K562 (cell line): Measurements from ENCODE around the gene RPS2. TPM values are rescaled to one million over a fixed set of nuclear protein-coding genes. Genes with fewer than 3 reads are reported as not detected.

ENCODE experiments used
- CEBPB ChIP-seq: fragments of 450-650 bp; IDR thresholded peaks from 2 replicates; pipeline ENCODE4 v1.6.1; 2016; ENCODE audit warnings: missing genetic modification characterization, missing compliant biosample characterization
- CREB3 ChIP-seq: fragments of 450-650 bp; conservative IDR thresholded peaks from 2 replicates; pipeline ENCODE4 v1.6.1; 2016; ENCODE audit warnings: missing genetic modification characterization, low read depth, mild to moderate bottlenecking, missing compliant biosample characterization, moderate library complexity
- ETV1 ChIP-seq: fragments of 450-650 bp; conservative IDR thresholded peaks from 2 replicates; pipeline ENCODE4 v1.6.1; 2016; ENCODE audit warnings: missing genetic modification characterization, control low read depth, low read depth, missing compliant biosample characterization
- FOXA3 ChIP-seq, 2 experiments: fragments of 450-650 bp in 1 of 2; sonication (generic) in 1 of 2; formaldehyde crosslinking; IDR thresholded peaks in 1 of 2; conservative IDR thresholded peaks in 1 of 2; 2 replicates each; pipeline versions ENCODE4 v1.4.0 to v1.8.0; 2020 to 2022; ENCODE audit warnings: mild to moderate bottlenecking in 2 of 2, missing genetic modification reagents in 1 of 2
- MAZ ChIP-seq, 2 experiments: fragments of 450-650 bp in 1 of 2; sonication (generic) in 1 of 2; formaldehyde crosslinking; IDR thresholded peaks in 1 of 2; conservative IDR thresholded peaks in 1 of 2; 2 replicates each; pipeline versions ENCODE4 v1.4.0 to v1.5.0; 2020; ENCODE audit warnings: mild to moderate bottlenecking in 1 of 2, missing genetic modification reagents in 1 of 2
- MTA3 ChIP-seq: fragments of 450-650 bp; formaldehyde crosslinking; IDR thresholded peaks from 2 replicates; pipeline ENCODE4 v1.6.1; 2017; ENCODE audit warnings: mild to moderate bottlenecking, borderline replicate concordance
- NEUROD1 ChIP-seq: fragments of 150-350 bp; IDR thresholded peaks from 2 replicates; pipeline ENCODE4 v1.6.1; 2014; ENCODE audit warnings: borderline replicate concordance, low read length, low read depth; ENCODE audit not compliant: partially characterized antibody
- NKRF ChIP-seq: fragments of 450-650 bp; IDR thresholded peaks from 2 replicates; pipeline ENCODE4 v1.6.1; 2016; ENCODE audit warnings: borderline replicate concordance
- PCBP2 ChIP-seq: fragments of 200-400 bp; formaldehyde crosslinking; IDR thresholded peaks from 2 replicates; pipeline ENCODE4 v1.6.1; 2018; ENCODE audit warnings: low read length, low read depth, mild to moderate bottlenecking, moderate library complexity; ENCODE audit not compliant: poor library complexity, severe bottlenecking
- POLR2G ChIP-seq: fragments of 200-400 bp; formaldehyde crosslinking; IDR thresholded peaks from 2 replicates; pipeline ENCODE4 v1.6.1; 2017; ENCODE audit warnings: low read depth, mild to moderate bottlenecking, antibody characterized with exemption, low read length, moderate library complexity
- PTTG1 ChIP-seq: fragments of 450-650 bp; IDR thresholded peaks from 2 replicates; pipeline ENCODE4 v1.6.1; 2016; ENCODE audit warnings: low read depth, mild to moderate bottlenecking, missing genetic modification characterization, missing compliant biosample characterization
- RFX1 ChIP-seq: fragments of 450-650 bp; IDR thresholded peaks from 2 replicates; pipeline ENCODE4 v1.6.1; 2016; ENCODE audit warnings: mild to moderate bottlenecking, moderate library complexity
- SAFB2 ChIP-seq: fragments of 200-400 bp; formaldehyde crosslinking; IDR thresholded peaks from 2 replicates; pipeline ENCODE4 v1.6.1; 2018; ENCODE audit warnings: borderline replicate concordance, low read length, low read depth, moderate library complexity; ENCODE audit not compliant: severe bottlenecking
- SMAD2 ChIP-seq: fragments of 150-350 bp; IDR thresholded peaks from 2 replicates; pipeline ENCODE4 v1.6.1; 2014; ENCODE audit warnings: low read depth, mild to moderate bottlenecking, low read length
- STAT5B ChIP-seq: fragments of 250-450 bp; sonication (Bioruptor Pico); IDR thresholded peaks from 2 replicates; pipeline ENCODE4 v1.8.0; 2021; ENCODE audit warnings: mild to moderate bottlenecking, inconsistent platforms
- TCF7L2 ChIP-seq: fragments of 150-350 bp; IDR thresholded peaks from 2 replicates; pipeline ENCODE4 v1.6.1; 2016; ENCODE audit warnings: low read depth, mild to moderate bottlenecking, low read length, moderate library complexity
- THRB ChIP-seq: fragments of 450-650 bp; formaldehyde crosslinking; conservative IDR thresholded peaks from 2 replicates; pipeline ENCODE4 v1.4.0; 2022; ENCODE audit warnings: mild to moderate bottlenecking, missing genetic modification characterization
- TRIM24 ChIP-seq, 2 experiments: fragments of 450-650 bp; IDR thresholded peaks; 2 replicates each; pipeline ENCODE4 v1.6.1; 2016
- ZFPM2 ChIP-seq: fragments of 250-450 bp; sonication (Bioruptor Pico); IDR thresholded peaks from 2 replicates; pipeline ENCODE4 v1.5.1; 2022; ENCODE audit warnings: mild to moderate bottlenecking
- ZKSCAN8 ChIP-seq: fragments of 200-800 bp; sonication (Bioruptor generic); IDR thresholded peaks from 2 replicates; pipeline ENCODE4 v1.6.1; 2016; ENCODE audit warnings: missing genetic modification characterization, missing compliant biosample characterization
- ZNF239 ChIP-seq: fragments of 250-450 bp; sonication (Bioruptor Pico); IDR thresholded peaks from 2 replicates; pipeline ENCODE4 v1.4.0; 2020; ENCODE audit warnings: mild to moderate bottlenecking
- ZNF3 ChIP-seq: fragments of 250-450 bp; sonication (Bioruptor Pico); IDR thresholded peaks from 2 replicates; pipeline ENCODE4 v1.5.0; 2021; ENCODE audit warnings: mild to moderate bottlenecking, moderate library complexity
- ZNF395 ChIP-seq: fragments of 200-800 bp; sonication (Bioruptor generic); IDR thresholded peaks from 2 replicates; pipeline ENCODE4 v1.6.1; 2017; ENCODE audit warnings: missing genetic modification characterization, missing compliant biosample characterization
- polyA plus RNA-seq, 8 experiments: library from polyadenylated mRNA; depleted of rRNA in 4 of 8; stranded (reverse) in 5 of 8; unstranded in 3 of 8; fragments of >200 nt; fragmentation: Nextera tagmentation in 2 of 8; fragmentation: Illumina TruSeq in 1 of 8; extraction: Ambion mirVana in 2 of 8; extraction: Trizol in 1 of 8; gene quantifications; 2 replicates each; pipeline versions ENCODE4 v1.2.1 to v1.2.3, GENCODE V29; 2011 to 2014; ENCODE audit warnings: inconsistent platforms in 1 of 8, missing spikeins in 1 of 8
- total RNA-seq, 7 experiments: library from RNA; depleted of rRNA in 6 of 7; stranded (reverse); fragments of >200 nt in 6 of 7; fragmentation: Illumina TruSeq in 2 of 7; extraction: Trizol in 2 of 7; gene quantifications; 2 replicates each; pipeline versions ENCODE4 v1.2.1 to v1.2.3, GENCODE V29; 2011 to 2021; ENCODE audit warnings: low replicate concordance in 1 of 7

The RPS2 gene
- total and polyA plus RNA-seq, 9 of the 15 experiments (the other 6 are each of a cell fraction or from before 2014, with no cell fraction given), result 834 to 4,794 (median 3,793) TPM

- no peak for TF ChIP-seq ZNF239
- no peak for TF ChIP-seq STAT5B (CRISPR knock-in tag)
- no peak for TF ChIP-seq TCF7L2
- no peak for TF ChIP-seq PTTG1 (tag)
- no peak for TF ChIP-seq CEBPB (tag)
- no peak for TF ChIP-seq TRIM24 (IDR thresholded peaks at IDR 0.05)
- no peak for TF ChIP-seq ZFPM2
- no peak for TF ChIP-seq THRB
- TF ChIP-seq NEUROD1, result no peak
- no peak for TF ChIP-seq SMAD2
- no peak for TF ChIP-seq RFX1
- no peak for TF ChIP-seq ETV1 (tag)
- no peak for TF ChIP-seq ZNF3 (CRISPR knock-in tag)
- TF ChIP-seq NKRF, result no peak
- TF ChIP-seq POLR2G, result no peak
- TF ChIP-seq CREB3 (tag), result no peak
- TF ChIP-seq SAFB2, result no peak
- no peak for TF ChIP-seq FOXA3 (CRISPR knock-in tag; conservative IDR thresholded peaks at IDR 0.05 in 1 of 2, IDR thresholded peaks at IDR 0.05 in 1 of 2)
- no peak for TF ChIP-seq ZKSCAN8 (CRISPR knock-in tag)
- TF ChIP-seq PCBP2, result no peak
- peak; percentile 9 to 26; a peak in 2 of 4 replicates for TF ChIP-seq MAZ (CRISPR knock-in tag; conservative IDR thresholded peaks at IDR 0.05 in 1 of 2, IDR thresholded peaks at IDR 0.05 in 1 of 2)
- TF ChIP-seq ZNF395 (CRISPR knock-in tag), result no peak
- no peak for TF ChIP-seq MTA3
Measured at GRCh38 chr16:2009164-2009711, 44.6 kb upstream of the RPS2 start (continued).
